Measurements from ENCODE around the gene GUCA1A.
"Not testable (repeated sequence)": the region's sequence is repeated elsewhere in the genome, so short reads cannot be mapped to it uniquely, and the experiment has no call there.

Gene GUCA1A

GRCh38 chr6:42147138-42147562 is 26.0 kb upstream of the GUCA1A start:
- no peak for DNase-seq

- DNase-seq, result no peak
These were observed 25.1 kb upstream of the GUCA1A start for GRCh38 chr6:42148058-42148457.

- DNase-seq, result no peak
These were observed 22.9 kb upstream of the GUCA1A start for GRCh38 chr6:42150254-42150653.

- DNase-seq, result no peak
These were observed 21.1 kb upstream of the GUCA1A start for GRCh38 chr6:42152024-42152423.

- not testable (repeated sequence) for DNase-seq
These were observed 20.5 kb upstream of the GUCA1A start for GRCh38 chr6:42152528-42153213.

- no peak for DNase-seq
These were observed 19.2 kb upstream of the GUCA1A start for GRCh38 chr6:42153921-42154320.

GRCh38 chr6:42154461-42155209 is 18.5 kb upstream of the GUCA1A start:
- DNase-seq, result no peak

GRCh38 chr6:42155293-42155692 is 17.9 kb upstream of the GUCA1A start:
- DNase-seq, result no peak

GRCh38 chr6:42156638-42157037 is 16.5 kb upstream of the GUCA1A start:
- DNase-seq, result no peak

GRCh38 chr6:42158011-42158410 is 15.2 kb upstream of the GUCA1A start:
- no peak for DNase-seq

GRCh38 chr6:42158631-42159030 is 14.5 kb upstream of the GUCA1A start:
- no peak for DNase-seq

- DNase-seq, result no peak
These were observed 13.6 kb upstream of the GUCA1A start for GRCh38 chr6:42159431-42160024.

GRCh38 chr6:42162384-42162783 is 10.8 kb upstream of the GUCA1A start:
- DNase-seq, result no peak

GRCh38 chr6:42162812-42163211 is 10.4 kb upstream of the GUCA1A start:
- DNase-seq, result no peak

GRCh38 chr6:42163981-42164380 is 9.2 kb upstream of the GUCA1A start:
- no peak for DNase-seq

GRCh38 chr6:42165016-42165415 is 8.1 kb upstream of the GUCA1A start:
- no peak for DNase-seq

- DNase-seq, result peak; percentile 75
These were observed 6.6 kb upstream of the GUCA1A start for GRCh38 chr6:42166444-42167141.

GRCh38 chr6:42168650-42169049 is 4.5 kb upstream of the GUCA1A start:
- DNase-seq, result no peak

- not testable (repeated sequence) for DNase-seq
These were observed 3.4 kb upstream of the GUCA1A start for GRCh38 chr6:42169780-42170179.

- DNase-seq, result no peak
These were observed 1.2 kb upstream of the GUCA1A start for GRCh38 chr6:42171813-42172581.

- DNase-seq, result no peak
These were observed 2.7 kb downstream of the GUCA1A start for GRCh38 chr6:42175860-42176259.

GRCh38 chr6:42176981-42177380 is 3.8 kb downstream of the GUCA1A start:
- DNase-seq, result no peak

All from stimulated activated CD4-positive, alpha-beta T cell treated with anti-CD3 and anti-CD28 coated beads, Interleukin-12 subunit alpha, Interleukin-12 subunit beta, amount 100 ng/mL, for 4 hours (primary cell).